HG03439 (cell line): ENCODE data around the gene USP3.
"Not testable (repeated sequence)": the region's sequence is repeated elsewhere in the genome, so short reads cannot be mapped to it uniquely, and the experiment has no call there.

Experiments used
- ATAC-seq: cut with Tn5 transposase; IDR thresholded peaks from one replicate; pipeline ENCODE4 v1.9.1; 2021; ENCODE audit warnings: mild to moderate bottlenecking, moderate library complexity; ENCODE audit not compliant: unreplicated experiment

Gene USP3

DNA sequence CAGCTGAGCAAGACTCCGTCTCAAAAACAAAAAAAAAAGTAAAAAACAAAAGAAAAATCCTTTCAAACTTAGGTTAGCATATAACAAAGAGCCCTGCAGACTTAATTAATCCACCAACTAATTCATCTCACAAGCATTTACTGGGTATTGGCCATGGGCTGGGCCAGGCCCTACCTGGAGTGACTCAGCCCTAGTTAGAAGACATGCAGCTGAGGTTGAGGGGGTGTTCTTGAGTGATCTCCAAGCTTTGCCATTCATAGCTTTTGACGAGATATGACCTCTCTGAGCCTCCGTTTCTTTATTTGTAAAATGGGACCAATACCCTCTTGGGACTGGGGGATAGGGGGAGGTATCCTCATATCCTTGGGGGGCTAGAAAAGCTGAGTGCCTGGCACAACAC lies 100.6 kb downstream of the USP3 start:
- no peak for ATAC-seq

DNA sequence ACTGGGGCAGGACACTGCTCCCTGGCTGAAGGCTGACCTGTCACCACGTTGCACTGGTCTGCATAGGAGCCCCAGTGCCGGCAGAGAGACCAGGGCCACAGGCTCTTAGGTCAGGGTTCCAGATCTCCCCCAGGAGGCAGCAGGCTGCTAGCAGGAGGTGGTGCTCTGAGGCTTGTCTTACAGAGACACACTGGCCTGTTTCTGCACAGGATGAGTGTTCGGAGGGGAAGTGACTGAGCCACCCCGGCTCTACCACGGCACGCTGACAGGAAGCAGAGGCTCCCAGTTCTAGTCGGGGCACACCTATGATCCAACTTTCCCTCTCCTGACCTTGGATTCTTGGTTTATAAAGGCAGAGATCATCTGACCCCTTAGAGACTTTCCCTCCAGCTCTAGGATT lies 101.4 kb downstream of the USP3 start:
- no peak for ATAC-seq

DNA sequence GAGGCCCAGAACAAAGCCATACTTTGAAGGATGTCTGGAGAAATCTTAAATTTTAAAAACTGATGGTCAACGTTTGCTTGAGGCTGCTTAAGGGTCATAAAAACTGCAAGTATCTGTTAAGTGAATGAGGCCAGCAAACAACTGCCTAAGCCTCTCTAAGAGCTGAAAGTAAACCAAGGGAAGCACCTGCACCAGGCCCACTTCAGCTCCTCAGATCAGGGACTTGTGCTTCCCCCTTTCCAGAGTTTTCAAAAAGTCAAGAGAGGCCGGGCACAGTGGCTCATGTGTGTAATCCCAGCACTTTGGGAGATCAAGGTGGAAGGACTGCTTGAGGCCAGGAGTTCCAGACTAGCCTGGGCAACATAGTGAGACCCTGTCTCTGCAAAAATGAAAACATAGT lies 101.9 kb downstream of the USP3 start:
- no peak for ATAC-seq

DNA sequence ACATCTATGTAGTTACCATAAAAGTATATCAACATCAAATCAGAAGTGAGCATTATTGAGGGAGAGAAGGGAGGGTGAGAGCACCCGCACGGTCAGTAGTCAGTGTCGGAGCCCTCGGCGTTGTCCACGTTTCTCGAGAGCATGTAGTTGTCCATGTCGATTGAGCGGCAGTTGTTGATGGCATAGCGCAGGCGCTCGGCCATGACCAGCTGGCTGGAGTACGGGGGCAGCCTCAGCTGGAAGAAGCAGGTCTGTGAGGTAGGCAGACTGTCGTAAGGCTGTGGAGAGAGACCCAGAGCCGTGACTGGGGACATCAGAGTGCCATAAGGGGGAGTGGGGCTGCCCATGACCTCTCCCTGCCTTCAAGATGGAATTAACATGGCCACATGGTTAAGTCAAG lies 104.6 kb downstream of the USP3 start:
- ATAC-seq, result no peak

DNA sequence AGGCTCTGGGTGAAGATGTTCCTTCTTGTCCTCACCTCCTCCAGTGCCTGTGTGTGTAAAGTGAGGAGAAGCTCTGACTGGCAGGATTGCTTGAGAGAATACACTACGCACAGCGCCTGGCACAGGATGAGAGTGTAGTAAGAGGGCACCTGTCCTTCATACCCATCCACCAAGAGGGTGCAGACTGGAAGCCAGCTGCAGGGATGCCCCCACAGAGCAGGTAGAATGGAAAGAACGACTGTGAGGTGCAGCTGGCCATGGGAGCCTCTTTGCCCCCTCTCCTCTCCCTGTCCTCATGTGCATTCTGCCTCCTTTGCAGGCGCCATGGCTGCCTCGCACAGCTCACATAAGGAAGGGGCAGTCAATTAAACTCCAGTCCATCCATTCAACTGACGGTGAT lies 105.1 kb downstream of the USP3 start:
- no peak for ATAC-seq

DNA sequence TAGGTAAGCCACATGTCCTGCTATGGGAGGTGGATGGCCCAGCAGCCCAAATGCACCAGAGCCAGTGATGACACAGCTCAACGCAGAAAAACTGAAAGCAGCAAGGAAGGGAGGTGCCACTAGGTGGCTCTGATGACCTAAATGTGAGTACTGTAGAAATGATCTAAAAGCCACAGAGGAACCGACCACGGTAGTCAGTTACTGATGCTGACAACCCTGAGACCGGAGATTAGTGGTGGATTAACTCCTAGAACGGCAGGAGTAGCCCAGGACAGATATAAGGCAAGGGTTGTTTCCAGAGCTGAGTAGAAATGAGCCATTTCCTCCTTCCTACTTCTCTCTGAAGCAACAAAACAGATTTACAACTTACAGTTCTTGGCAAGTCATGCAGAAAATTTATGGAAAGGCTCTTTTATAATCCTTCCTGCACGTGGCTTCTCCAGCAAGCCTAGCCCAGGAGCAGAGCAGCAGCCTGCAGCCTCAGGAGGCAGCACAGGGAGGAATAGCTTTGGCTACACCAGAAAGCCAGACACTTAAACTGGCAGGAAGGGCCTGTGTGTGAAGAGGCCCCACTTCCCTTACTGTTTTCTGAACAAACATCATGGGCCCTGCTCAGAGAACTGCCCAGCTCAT lies 105.9 kb downstream of the USP3 start:
- no peak for ATAC-seq

DNA sequence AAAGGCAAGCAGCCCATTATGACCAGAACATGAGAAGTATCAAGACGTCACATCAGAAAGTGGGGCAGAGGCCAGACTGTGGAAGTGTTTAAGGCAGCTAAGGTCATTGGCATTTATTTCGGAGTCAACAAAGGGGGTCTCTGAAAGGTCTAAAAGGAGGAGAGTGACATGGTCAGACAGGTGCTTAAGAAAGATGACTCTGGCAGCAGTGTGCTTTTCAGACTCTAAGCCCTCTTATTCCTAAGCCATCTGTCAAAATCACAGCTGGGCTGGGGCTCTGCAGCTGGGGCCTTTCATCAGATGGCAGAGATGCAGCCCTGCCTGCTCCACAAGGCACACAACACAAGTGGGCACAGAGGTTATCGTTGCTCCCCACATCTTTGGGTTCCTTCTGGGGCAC lies 106.8 kb downstream of the USP3 start:
- no peak for ATAC-seq

DNA sequence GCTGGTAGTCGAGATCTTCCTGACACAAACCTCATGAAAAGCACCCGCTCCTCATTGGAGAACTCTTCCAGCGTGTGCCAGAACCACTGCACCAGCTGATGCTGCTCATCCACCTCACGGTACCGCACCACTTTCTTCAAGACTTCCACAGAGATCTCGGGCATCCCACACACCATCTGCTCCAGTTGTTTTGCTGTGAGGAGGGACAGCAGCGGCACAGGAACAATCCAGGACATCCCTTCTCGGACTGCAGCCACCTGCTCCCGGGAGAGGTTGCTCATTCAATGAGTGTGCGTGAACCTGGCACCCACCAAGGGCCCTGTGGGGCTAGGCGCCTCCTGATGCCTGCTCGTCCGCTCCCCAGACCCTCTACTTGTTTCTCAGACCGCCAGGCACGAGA lies 107.9 kb downstream of the USP3 start:
- no peak for ATAC-seq

DNA sequence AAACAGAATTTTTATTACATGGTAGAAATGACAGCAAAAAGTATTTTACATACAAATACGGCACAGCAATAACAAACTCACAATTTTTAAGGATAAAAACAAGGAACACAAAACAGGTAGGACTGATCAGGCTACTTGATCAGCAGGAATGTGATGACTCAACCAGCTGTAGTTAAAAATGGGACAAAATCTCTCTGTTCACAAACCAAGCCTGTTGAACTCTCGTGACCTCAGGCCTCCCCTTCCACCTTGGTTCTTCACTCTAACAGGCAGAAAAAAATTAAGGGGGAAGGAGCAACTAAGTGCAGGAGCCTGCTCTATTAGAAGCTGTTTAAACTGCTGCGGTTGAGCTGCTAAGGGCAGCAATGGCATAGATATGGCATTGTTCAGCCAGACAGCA lies 111.5 kb downstream of the USP3 start:
- no peak for ATAC-seq

DNA sequence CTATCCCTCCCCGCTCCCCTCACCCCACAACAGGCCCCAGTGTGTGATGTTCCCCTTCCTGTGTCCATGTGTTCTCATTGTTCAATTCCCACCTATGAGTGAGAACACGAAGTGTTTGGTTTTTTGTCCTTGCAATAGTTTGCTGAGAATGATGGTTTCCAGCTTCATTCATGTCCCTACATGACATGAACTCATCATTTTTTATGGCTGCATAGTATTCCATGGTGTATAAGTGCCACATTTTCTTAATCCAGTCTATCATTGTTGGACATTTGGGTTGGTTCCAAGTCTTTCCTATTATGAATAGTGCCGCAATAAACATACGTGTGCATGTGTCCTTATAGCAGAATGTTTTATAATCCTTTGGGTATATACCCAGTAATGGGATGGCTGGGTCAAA lies 112.8 kb downstream of the USP3 start:
- not testable (repeated sequence) for ATAC-seq

DNA sequence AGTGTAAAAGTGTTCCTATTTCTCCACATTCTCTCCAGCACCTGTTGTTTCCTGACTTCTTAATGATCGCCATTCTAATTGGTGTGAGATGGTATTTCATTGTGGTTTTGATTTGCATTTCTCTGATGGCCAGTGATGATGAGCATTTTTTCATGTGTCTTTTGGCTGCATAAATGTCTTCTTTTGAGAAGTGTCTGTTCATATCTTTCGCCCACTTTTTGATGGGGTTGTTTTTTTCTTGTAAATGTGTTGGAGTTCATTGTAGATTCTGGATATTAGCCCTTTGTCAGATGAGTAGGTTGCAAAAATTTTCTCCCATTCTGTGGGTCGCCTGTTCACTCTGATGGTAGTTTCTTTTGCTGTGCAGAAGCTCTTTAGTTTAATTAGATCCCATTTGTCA lies 113.2 kb downstream of the USP3 start:
- ATAC-seq, result not testable (repeated sequence)

DNA sequence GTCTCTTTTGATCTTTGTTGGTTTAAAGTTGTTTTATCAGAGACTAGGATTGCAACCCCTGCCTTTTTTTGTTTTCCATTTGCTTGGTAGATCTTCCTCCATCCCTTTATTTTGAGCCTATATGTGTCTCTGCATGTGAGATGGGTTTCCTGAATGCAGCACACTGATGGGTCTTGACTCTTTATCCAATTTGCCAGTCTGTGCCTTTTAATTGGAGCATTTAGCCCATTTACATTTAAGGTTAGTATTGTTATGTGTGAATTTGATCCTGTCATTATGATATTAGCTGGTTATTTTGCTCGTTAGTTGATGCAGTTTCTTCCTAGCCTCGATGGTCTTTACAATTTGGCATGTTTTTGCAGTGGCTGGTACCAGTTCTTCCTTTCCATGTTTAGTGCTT lies 116.4 kb downstream of the USP3 start:
- ATAC-seq, result not testable (repeated sequence)

DNA sequence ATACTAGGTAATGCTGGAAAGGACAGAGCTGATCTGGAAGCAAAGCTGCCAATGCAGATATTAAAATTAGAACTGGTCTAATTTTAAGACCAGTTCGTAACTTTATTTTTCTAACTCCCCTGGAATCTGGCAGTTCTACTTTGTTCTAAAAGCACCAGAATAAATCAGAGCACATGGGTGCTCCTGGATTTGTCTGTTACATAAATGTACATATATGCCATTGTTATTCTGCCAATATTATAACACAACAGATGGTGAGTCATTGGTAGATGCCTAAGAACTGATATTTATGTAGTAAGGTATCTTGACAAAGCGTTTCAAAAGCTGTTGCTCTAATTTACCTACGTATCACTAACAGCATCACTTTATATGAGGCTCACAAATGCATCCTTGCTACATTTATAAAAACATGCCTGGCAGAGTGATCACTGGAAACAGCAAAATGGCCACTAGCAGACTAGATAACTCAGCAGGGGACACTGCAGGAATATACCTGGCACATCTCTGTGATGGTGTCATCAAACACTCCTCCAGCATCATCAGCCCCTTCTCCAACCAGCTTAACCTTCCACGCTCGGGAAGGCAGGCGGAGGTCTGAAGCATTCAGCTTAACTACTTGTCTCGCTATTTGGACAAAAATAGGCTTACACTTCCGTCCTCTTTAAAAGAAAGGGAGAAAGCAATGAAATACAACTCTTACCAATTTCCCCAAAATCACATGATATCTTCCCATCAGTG lies 119.0 kb downstream of the USP3 start:
- ATAC-seq, result no peak

DNA sequence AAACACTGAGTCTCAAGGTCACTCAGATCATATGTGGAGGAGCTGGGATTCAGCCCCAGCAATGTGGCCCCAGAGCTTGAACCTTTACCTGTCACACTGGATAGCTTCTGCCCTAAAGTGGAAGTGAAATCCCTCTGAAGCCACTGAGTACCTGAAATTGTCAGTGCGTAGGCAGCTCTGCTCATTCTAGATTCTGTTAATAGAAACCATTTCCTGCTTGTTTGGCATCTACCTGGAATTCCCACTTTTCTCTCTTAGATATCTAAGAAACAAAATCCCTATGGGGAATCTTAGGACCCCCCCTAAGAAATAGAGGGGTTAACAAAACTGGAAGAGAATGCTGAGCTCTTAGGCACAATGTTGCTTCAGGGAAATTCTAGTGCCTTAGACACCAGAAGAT lies 122.6 kb downstream of the USP3 start:
- ATAC-seq, result no peak

DNA sequence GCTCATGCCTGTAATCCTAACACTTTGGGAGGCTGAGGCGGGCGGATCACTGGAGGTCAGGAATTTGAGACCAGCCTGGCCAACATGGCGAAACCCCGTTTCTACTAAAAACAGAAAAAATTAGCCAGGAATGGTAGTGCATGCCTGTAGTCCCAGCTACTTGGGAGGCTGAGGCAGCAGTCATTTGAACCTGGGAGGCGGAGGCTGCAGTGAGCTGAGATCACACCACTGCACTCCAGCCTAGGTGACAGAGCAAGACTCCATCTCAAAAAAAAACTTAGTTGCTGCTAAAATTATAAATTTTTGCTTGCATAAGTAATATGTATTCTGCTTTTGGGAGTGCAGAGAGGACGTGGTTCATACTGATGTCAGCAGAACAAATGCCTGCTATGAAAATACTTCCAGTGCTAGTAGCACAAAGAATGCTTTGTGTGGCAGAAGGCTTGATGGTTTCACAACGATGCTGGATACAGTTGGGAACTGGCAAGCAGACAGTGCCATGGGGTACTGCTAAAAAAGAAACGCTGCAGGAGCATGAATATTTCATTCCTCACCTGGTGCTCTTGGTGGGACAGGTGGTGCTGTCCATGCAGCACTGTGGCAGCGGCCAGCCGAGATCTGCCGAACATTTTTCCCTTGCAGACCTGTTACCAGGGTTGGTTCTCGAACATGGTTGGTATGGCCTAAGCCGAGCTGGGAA lies 123.9 kb downstream of the USP3 start:
- ATAC-seq, result no peak

DNA sequence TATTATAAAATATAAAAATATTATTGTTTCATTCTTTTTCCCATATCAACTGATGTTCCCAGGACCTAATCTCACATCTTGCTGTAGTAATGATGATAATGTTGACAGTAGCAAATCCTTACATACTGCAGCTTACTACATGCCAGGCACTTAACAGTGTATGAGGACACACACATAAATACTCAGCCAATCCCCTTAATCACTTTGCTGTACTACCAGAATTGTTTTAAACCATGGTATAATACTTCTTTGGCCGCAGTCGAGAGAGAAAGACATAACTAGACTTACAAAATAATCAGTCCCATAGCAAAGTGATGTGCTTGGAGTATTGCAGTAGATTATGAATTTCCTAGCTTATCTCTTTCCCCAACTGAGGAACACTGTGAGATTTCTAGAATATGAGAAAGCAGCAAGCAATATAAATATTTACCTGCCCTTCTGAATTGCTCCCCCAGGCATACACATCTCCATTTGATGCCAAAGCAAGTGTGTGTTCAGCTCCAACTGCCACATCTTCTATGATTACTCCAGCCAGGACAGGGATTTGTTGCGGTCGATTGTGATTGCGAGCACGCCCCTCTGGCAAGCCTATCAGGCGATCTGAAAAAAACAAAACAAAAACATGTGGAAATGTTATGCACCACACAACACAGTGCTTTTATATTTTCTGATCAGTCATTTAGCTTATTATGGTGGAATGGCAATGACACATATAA lies 125.8 kb downstream of the USP3 start:
- ATAC-seq, result no peak

DNA sequence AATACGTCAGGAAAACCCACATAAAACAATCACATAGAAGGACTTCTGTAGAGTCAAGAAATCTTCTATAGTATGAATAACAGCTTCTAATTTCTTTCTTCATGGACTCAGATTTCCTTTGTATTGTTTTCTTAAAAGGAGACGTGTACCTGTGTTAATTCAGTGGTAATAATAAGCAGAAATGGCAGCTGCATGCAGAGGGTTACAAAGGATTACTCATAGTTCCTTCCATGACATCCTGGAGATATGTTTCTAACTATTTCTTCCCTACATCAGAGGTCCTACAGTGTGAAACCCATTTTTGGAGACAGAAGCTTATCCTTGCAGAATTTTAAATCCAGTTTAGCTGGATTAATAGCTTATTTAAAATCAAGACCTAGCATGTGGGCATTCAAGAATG lies 128.9 kb downstream of the USP3 start:
- ATAC-seq, result no peak

DNA sequence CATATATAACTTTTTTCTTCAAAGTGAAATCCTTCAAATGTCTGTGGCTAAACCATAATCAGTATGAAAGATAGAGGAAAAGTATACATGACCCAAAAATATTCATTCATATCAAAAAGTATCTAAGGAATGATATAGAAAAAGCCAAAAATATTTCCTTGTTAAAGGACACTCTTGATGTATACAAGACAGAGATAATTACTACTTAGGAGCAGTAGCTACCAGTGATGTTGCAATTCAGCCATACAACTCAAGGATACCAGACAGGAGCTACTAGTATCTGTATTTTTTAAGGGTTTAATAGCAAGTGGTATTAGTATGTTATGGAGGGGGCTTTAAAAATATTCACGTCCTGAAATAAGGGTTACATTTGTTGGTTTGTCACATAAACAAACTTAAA lies 129.8 kb downstream of the USP3 start:
- no peak for ATAC-seq

DNA sequence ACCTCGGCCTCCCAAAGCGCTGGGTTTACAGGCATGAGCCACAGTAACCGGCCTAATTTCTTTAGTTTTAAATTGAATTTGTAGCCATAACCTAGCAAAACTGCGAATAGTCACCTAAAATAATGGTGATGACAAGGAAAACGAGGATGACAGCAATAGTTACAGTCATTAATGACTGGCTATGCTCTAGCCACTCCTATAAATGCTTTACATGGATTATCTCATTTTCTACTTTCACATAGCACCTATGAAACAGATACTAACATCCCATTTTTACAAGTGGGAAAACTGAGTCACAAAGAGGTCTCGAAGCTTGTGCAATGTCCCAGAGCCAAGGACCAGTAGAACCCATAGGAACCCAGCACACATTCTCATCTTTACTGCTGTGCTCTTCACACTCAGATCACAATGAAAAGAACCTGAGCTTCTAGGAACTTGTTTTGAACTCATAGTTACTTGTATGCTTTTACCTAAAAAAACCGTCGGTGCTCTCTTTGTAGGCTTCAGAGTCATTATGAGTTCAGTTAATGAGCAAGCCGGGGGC lies 132.2 kb downstream of the USP3 start:
- no peak for ATAC-seq

DNA sequence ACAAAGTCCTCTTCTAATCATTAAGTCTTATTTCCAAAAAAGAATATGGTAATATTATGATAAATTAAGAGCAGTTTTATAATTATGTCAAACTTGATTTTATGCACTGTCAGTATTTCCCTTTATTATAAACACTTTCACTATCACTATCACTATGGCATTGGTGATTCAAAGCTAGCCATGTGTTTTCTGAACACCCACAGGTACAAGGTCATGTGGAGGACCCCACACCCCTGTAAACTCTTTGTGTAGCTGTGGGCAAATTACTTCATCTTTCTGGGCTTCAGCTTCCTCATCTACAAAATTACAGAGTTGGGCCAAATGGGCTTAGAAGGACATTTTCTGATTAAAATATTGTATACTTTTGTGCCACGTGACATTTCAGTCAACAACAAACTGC lies 134.4 kb downstream of the USP3 start:
- no peak for ATAC-seq

DNA sequence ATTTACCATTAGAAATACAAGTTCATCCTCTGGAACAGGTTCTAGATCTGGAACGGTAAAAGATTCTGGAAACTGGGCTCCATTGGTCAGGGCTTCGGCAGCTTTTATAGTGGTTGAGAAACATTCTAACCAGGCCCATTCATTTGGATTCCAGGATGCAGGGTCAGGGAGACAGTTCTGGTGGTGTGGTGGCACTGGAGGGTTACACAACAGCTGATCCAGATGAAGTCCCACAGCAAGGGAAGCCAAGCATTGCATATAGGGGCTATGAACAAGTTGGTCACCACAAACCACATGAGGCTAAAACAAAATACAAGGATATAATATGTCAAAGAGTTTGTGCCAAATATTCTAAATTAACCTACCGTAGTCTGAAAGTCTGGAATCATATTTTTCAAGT lies 135.8 kb downstream of the USP3 start:
- ATAC-seq, result no peak
